ENCODE measurements around the gene LMO2. TPM values are rescaled to one million over a fixed set of nuclear protein-coding genes. Genes with fewer than 3 reads are reported as not detected.

LMO2 gene
- total RNA-seq, 6 experiments from 2014 or later: 3.6 to 7.6 (median 4.9) TPM

DNA sequence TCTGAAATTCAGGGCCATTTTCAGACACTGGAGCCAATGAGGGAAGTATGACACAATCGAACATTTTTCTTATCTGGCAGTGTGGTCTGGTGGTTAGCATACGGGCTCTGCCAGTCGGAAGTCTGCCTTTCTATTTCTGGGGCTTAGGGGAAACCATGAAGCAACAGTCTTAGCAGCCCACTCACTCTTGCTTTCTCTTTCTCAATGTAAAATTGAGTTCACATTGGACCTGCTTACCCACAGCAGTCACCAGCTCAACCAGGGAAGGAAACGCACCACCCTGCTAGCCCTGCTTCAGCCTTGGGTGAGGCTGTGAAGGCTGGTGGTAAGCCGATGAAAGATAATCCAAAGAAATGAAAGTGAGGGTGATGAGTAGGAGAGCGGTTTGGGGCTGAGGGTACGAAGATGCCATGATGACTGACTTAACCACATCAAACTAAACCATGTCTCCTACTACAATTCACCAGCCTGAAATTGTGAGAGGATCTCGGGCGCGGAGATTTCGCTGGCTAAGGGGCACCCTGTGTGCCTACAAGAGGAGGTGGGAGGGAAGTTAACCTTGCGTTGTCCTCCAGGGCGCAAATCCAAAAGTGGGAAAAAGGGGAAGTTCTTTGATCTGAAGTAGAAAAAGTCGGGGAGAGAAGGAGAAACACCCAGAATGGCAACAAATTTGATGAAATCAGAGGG is 2.0 kb upstream of the LMO2 start:
- Histone ChIP-seq H3K9me3 (no peaks in the 10 kb centered on the region), H3K27ac (peak overlapping the region in 1 of 3 donors; percentile 15), H3K4me1 (no peaks in the 10 kb centered on the region), H3K36me3 (no peaks in the 10 kb centered on the region), H3K4me3 (no peak overlapping the region), H3K27me3 (no peaks in the 10 kb centered on the region)
- ATAC-seq (peak; percentile 46 to 67 (median 62)), DNase-seq (no peak)
- intact Hi-C loops (cut with DNase I): no loop called here
- TF ChIP-seq, protein P1, sequence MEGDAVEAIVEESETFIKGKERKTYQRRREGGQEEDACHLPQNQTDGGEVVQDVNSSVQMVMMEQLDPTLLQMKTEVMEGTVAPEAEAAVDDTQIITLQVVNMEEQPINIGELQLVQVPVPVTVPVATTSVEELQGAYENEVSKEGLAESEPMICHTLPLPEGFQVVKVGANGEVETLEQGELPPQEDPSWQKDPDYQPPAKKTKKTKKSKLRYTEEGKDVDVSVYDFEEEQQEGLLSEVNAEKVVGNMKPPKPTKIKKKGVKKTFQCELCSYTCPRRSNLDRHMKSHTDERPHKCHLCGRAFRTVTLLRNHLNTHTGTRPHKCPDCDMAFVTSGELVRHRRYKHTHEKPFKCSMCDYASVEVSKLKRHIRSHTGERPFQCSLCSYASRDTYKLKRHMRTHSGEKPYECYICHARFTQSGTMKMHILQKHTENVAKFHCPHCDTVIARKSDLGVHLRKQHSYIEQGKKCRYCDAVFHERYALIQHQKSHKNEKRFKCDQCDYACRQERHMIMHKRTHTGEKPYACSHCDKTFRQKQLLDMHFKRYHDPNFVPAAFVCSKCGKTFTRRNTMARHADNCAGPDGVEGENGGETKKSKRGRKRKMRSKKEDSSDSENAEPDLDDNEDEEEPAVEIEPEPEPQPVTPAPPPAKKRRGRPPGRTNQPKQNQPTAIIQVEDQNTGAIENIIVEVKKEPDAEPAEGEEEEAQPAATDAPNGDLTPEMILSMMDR (IDR thresholded peaks at IDR 0.05): no peak
- TF ChIP-seq POLR2A (IDR thresholded peaks at IDR 0.05): no peak
- 45% methylated on average over 13 of the region's 14 CpGs for WGBS (ENCODE audit: insufficient coverage, low coverage, low lambda C conversion rate, missing lambda C conversion rate)

DNA sequence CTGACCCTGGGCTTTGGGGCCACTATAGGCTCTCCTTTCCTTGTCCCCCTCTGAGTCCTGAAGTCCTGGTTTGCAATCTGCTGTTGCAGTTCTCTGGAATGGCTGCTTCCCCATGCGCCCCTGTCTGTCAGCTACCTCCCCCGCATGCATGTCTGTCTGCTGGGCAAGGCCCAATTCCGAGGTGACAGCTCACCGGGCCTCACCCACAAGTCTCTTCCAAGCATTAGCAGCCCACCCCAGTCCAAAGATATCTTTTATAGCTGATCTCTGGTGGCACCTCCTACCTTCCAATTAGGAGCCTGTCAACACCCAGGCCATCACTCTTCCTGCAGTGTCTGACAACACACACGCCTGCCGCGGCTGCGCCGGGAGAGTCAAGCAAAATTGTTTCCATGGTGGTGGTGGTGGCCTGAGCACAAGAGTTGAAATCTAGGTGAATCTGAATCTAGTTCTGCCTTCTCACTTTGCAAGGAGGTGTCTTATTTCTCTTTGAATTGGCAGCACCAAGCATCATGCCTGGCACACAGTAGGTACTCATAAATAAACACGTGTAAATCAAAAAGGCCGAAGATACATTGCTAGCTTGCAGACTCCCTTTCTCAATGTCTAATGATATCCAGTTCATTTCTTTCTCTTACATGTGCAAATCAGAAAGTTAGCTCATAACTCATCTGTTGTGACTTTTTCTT is 1.2 kb upstream of the LMO2 start:
- WGBS (ENCODE audit: insufficient coverage, low coverage, low lambda C conversion rate, missing lambda C conversion rate): 55% methylated on average over 9 of the region's 11 CpGs
- H3K4me3 ChIP-seq: no peak overlapping the region
- ATAC-seq (no peak), DNase-seq (no peak)
- no peaks in the 10 kb centered on the region for H3K4me1 ChIP-seq
- no peaks in the 10 kb centered on the region for H3K27me3 ChIP-seq
- H3K9me3 ChIP-seq: no peaks in the 10 kb centered on the region
- intact Hi-C loops (cut with DNase I): no loop called here
- TF ChIP-seq, protein P1 (IDR thresholded peaks at IDR 0.05): no peak
- no peak for TF ChIP-seq POLR2A (IDR thresholded peaks at IDR 0.05)
- no peaks in the 10 kb centered on the region for H3K36me3 ChIP-seq
- no peak overlapping the region for H3K27ac ChIP-seq

DNA sequence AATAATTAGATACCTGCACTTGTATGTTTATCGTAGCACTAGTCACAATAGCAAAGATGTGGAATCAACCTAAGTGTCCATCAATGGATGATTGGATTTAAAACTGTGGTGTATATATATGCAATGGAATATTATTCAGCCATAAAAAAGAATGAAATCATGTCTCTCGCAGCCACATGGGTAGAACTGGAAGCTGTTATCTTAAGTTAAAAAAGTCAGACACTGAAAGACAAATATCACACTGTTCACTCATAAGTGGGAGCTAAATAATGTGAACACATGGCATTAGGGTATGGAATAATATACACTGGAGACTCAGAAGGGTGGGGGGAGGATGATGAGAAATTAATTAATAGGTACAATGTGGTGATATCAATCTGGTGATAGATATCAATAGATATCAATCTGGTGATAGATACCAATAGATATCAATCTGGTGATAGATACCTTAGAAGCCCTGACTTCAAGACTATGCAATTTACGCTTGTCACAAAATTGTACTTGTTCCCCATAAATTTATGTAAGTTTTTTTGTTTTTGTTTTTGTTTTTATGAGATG is 2.0 kb downstream of the LMO2 start:
- Histone ChIP-seq H3K9me3 (no peaks in the 10 kb centered on the region), H3K4me3 (no peak overlapping the region), H3K27me3 (no peaks in the 10 kb centered on the region), H3K27ac (no peak overlapping the region), H3K36me3 (no peaks in the 10 kb centered on the region), H3K4me1 (no peaks in the 10 kb centered on the region)
- DNase-seq: no peak
- TF ChIP-seq POLR2A (IDR thresholded peaks at IDR 0.05): no peak
- TF ChIP-seq, protein P1 (IDR thresholded peaks at IDR 0.05): no peak
- intact Hi-C loops (cut with DNase I): no loop called here
- no peak for ATAC-seq
- 86% methylated on average over 3 of the region's 3 CpGs for WGBS (ENCODE audit: insufficient coverage, low coverage, low lambda C conversion rate, missing lambda C conversion rate)

DNA sequence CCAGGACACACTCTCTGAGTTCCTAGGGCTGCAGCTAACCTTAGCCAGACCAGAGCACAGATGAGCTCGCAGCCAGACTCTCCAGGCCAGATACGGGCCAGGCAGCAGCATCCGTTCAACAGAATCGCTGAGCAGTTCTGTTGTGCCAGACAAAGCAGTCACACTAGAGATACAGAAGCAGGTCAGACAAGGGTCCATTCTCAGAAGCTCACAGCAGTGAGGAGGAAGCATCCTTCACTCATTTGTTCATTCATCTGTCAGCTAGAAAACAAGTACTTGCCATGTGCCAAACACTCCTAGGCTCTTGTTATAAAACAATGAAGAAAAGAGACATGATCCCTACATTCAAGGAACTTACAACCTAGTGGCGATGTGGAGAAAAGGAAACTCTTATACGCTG is 2.6 kb downstream of the LMO2 start:
- H3K4me1 ChIP-seq: no peaks in the 10 kb centered on the region
- 71% methylated on average over 2 of the region's 6 CpGs for WGBS (ENCODE audit: insufficient coverage, low coverage, low lambda C conversion rate, missing lambda C conversion rate)
- TF ChIP-seq, protein P1 (IDR thresholded peaks at IDR 0.05): no peak
- no peak for TF ChIP-seq POLR2A (IDR thresholded peaks at IDR 0.05)
- no peak overlapping the region for H3K27ac ChIP-seq
- H3K9me3 ChIP-seq: no peaks in the 10 kb centered on the region
- no peaks in the 10 kb centered on the region for H3K27me3 ChIP-seq
- intact Hi-C loops (cut with DNase I): no loop called here
- no peaks in the 10 kb centered on the region for H3K36me3 ChIP-seq
- ATAC-seq (no peak), DNase-seq (no peak)
- H3K4me3 ChIP-seq: no peak overlapping the region

Measured in right lobe of liver (tissue), 6 donors.